Fibroblast of lung (primary cell): ENCODE data around the gene KCNMA1. TPM values are rescaled to one million over a fixed set of nuclear protein-coding genes. Genes with fewer than 3 reads are reported as not detected.

Experiments
- DNase-seq, 2 donors: peaks; one replicate each; pipeline versions ENCODE4 v3.0.0 to v3.0.0-alpha.2; 2010; ENCODE audit warnings: low read depth in 2 of 2
- H2AFZ ChIP-seq: 2 replicates; pipeline ENCODE4 v1.5.1; 2012; ENCODE audit warnings: low read length, control low read depth, inconsistent platforms
- H3K27ac ChIP-seq: 2 replicates; pipeline ENCODE4 v1.5.1; 2011; ENCODE audit warnings: low read length, control low read depth; ENCODE audit not compliant: insufficient read depth
- H3K27me3 ChIP-seq: 2 replicates; pipeline ENCODE4 v1.5.1; 2011; ENCODE audit warnings: mild to moderate bottlenecking, low read length; ENCODE audit not compliant: control insufficient read depth, insufficient read depth
- H3K36me3 ChIP-seq: 2 replicates; pipeline ENCODE4 v1.5.1; 2011; ENCODE audit warnings: low read length; ENCODE audit not compliant: control insufficient read depth, insufficient read depth
- H3K4me1 ChIP-seq: 2 replicates; pipeline ENCODE4 v1.5.1; 2011; ENCODE audit warnings: low read length; ENCODE audit not compliant: control insufficient read depth, insufficient read depth; ENCODE audit errors: extremely low read depth
- H3K4me2 ChIP-seq: 2 replicates; pipeline ENCODE4 v1.5.1; 2011; ENCODE audit warnings: low read length, control low read depth; ENCODE audit not compliant: insufficient read depth; ENCODE audit errors: extremely low read depth
- H3K4me3 ChIP-seq, 4 experiments: fragments of 200-600 bp in 1 of 4; sonication (generic) in 1 of 4; replicated peaks in 1 of 4; 2 replicates each; pipeline ENCODE4 v1.5.1; 2011 to 2016; ENCODE audit warnings: low read length in 4 of 4, low read depth in 3 of 4, mild to moderate bottlenecking in 3 of 4, control low read depth in 2 of 4, inconsistent platforms in 1 of 4, mixed read lengths in 1 of 4; ENCODE audit not compliant: insufficient read depth in 1 of 4; ENCODE audit errors: control extremely low read depth in 1 of 4
- H3K79me2 ChIP-seq: 2 replicates; pipeline ENCODE4 v1.5.1; 2012; ENCODE audit warnings: mild to moderate bottlenecking, low read length, inconsistent platforms; ENCODE audit not compliant: control insufficient read depth, insufficient read depth
- H3K9ac ChIP-seq: 2 replicates; pipeline ENCODE4 v1.5.1; 2011; ENCODE audit warnings: mild to moderate bottlenecking, low read length, control low read depth; ENCODE audit not compliant: insufficient read depth
- H3K9me3 ChIP-seq: 2 replicates; pipeline ENCODE4 v1.5.1; 2012; ENCODE audit warnings: low read depth, low read length; ENCODE audit not compliant: control insufficient read depth, insufficient read depth
- H4K20me1 ChIP-seq: 2 replicates; pipeline ENCODE4 v1.5.1; 2011; ENCODE audit warnings: low read length; ENCODE audit not compliant: control insufficient read depth, insufficient read depth; ENCODE audit errors: extremely low read depth
- EZH2 ChIP-seq: IDR thresholded peaks from 2 replicates; pipeline ENCODE4 v1.5.1; 2012; ENCODE audit warnings: low read length, control low read depth, mild to moderate bottlenecking; ENCODE audit errors: missing control alignments
- polyA plus RNA-seq, 2 donors: library from polyadenylated mRNA; depleted of rRNA in 1 of 2; stranded (reverse) in 1 of 2; unstranded in 1 of 2; fragments of >200 nt; gene quantifications; 2 replicates each; pipeline ENCODE4 v1.2.1, GENCODE V29; 2011 to 2012; ENCODE audit warnings: missing spikeins in 1 of 2
- total RNA-seq: library from RNA; depleted of rRNA; stranded (reverse); fragments of >200 nt; gene quantifications from 2 replicates; pipeline ENCODE4 v1.2.1, GENCODE V29; 2014
- TF ChIP-seq, protein P1 (sequence below), 2 donors: IDR thresholded peaks in 1 of 2; conservative IDR thresholded peaks in 1 of 2; 1 replicate in 1 of 2; 2 replicates in 1 of 2; pipeline ENCODE4 v1.5.1; 2011 to 2012; ENCODE audit warnings: low read length in 2 of 2, control low read depth in 1 of 2, inconsistent platforms in 1 of 2, low read depth in 1 of 2, mild to moderate bottlenecking in 1 of 2

Gene KCNMA1
- total and polyA plus RNA-seq, 2 donors (not counting 1 experiment from before 2014, with no cell fraction given), result 31.0 to 138 TPM

DNA sequence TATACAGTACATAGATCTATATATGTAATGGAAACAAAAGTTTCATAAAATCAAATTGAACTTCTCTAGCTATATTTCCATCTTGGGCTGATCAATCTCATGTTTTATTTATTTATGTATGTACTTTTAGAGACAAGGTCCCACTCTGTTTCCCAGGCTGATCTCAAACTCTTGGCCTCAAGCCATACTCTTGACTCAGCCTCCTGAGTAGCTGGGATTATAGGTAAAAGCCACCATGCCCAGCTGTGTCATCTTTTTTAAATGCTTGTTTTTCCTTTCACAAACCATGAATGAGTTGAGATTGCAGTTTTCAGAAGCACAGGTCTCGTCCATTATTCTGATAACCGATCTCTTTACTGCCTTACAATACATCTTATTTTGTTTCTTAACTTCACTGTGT lies 400.9 kb downstream of the KCNMA1 start:
- TF ChIP-seq, protein P1, sequence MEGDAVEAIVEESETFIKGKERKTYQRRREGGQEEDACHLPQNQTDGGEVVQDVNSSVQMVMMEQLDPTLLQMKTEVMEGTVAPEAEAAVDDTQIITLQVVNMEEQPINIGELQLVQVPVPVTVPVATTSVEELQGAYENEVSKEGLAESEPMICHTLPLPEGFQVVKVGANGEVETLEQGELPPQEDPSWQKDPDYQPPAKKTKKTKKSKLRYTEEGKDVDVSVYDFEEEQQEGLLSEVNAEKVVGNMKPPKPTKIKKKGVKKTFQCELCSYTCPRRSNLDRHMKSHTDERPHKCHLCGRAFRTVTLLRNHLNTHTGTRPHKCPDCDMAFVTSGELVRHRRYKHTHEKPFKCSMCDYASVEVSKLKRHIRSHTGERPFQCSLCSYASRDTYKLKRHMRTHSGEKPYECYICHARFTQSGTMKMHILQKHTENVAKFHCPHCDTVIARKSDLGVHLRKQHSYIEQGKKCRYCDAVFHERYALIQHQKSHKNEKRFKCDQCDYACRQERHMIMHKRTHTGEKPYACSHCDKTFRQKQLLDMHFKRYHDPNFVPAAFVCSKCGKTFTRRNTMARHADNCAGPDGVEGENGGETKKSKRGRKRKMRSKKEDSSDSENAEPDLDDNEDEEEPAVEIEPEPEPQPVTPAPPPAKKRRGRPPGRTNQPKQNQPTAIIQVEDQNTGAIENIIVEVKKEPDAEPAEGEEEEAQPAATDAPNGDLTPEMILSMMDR (conservative IDR thresholded peaks at IDR 0.05 in 1 of 2, IDR thresholded peaks at IDR 0.05 in 1 of 2; ENCODE audit: low read depth in 1 of 2, low read length in 2 of 2), result no peak
- TF ChIP-seq EZH2, result no peak
- H3K4me2 ChIP-seq, result no peak overlapping the region
- H3K27me3 ChIP-seq, result no peaks in the 10 kb centered on the region

DNA sequence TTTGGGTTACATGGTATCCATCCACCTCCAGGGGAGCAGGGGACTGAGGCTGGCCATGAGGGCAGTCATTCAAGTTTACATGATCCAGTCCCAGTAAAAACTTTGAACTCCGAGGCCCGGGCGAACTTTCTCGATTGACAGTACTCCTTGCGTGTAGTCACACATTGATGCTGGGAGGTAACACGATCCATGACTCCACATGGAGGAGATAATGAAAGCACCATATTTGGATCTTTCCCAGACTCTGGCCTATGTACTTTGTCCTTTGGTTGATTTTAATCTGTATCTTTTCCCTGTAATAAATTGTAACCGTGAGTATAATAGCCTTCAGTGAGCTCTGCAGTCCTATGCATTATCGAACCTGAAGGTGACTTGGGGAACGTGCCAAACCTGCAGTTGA lies 401.6 kb downstream of the KCNMA1 start:
- Histone ChIP-seq H3K4me1 (no peaks in the 10 kb centered on the region), H3K27ac (no peak overlapping the region), H2AFZ (no peak overlapping the region), H3K9ac (no peak overlapping the region), H4K20me1 (no peaks in the 10 kb centered on the region), H3K9me3 (no peaks in the 10 kb centered on the region), H3K4me2 (no peak overlapping the region), H3K4me3 (no peak overlapping the region), H3K27me3 (no peaks in the 10 kb centered on the region), H3K36me3 (no peaks in the 10 kb centered on the region), H3K79me2 (no peaks in the 10 kb centered on the region)
- no peak for TF ChIP-seq EZH2
- TF ChIP-seq, protein P1 (conservative IDR thresholded peaks at IDR 0.05 in 1 of 2, IDR thresholded peaks at IDR 0.05 in 1 of 2; ENCODE audit: low read depth in 1 of 2, low read length in 2 of 2), result no peak
- DNase-seq, result no peak

More for the DNA sequence above, 400.9 kb downstream of the KCNMA1 start:
- DNase-seq, result peak; percentile 33 to 66
- Histone ChIP-seq H2AFZ (no peak overlapping the region), H3K36me3 (no peaks in the 10 kb centered on the region), H3K27ac (no peak overlapping the region), H3K4me1 (no peaks in the 10 kb centered on the region), H3K79me2 (no peaks in the 10 kb centered on the region), H3K9me3 (no peaks in the 10 kb centered on the region), H4K20me1 (no peaks in the 10 kb centered on the region), H3K4me3 (no peak overlapping the region), H3K9ac (no peak overlapping the region)

DNA sequence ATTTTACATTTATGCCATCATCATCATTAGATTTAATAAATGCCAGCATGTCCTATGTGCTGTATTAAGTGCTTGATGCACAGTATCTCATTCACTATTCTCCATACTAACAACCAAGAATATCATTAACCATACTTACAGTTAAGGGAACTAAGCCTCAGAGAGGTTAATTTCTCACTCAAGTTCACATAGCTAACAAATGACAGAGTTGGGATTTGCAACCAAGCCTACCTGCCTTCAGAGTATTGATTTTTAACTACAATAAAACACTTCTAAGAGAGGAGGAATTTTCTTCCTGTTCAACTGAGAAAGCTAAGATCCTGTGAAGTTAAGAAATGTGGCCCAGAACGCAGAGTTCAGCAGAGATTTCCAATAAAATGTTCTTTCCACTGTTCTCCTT lies 403.0 kb downstream of the KCNMA1 start:
- DNase-seq, result no peak
- Histone ChIP-seq H3K27me3 (no peaks in the 10 kb centered on the region), H3K9me3 (no peaks in the 10 kb centered on the region), H3K79me2 (no peaks in the 10 kb centered on the region), H3K9ac (no peak overlapping the region), H3K4me3 (no peak overlapping the region), H3K4me2 (no peak overlapping the region), H3K36me3 (no peaks in the 10 kb centered on the region), H3K27ac (no peak overlapping the region), H3K4me1 (peaks cover 8% of the 10 kb centered on the region), H4K20me1 (no peaks in the 10 kb centered on the region), H2AFZ (no peak overlapping the region)
- TF ChIP-seq, protein P1 (conservative IDR thresholded peaks at IDR 0.05 in 1 of 2, IDR thresholded peaks at IDR 0.05 in 1 of 2; ENCODE audit: low read depth in 1 of 2, low read length in 2 of 2), result no peak
